GM12874 (cell line): ENCODE measurements around the gene DMGDH.

Experiments
- TF ChIP-seq, protein P1 (sequence below): IDR thresholded peaks from 2 replicates; pipeline ENCODE4 v1.5.1; 2011; ENCODE audit warnings: low read depth, mild to moderate bottlenecking, control low read depth, low read length, moderate library complexity; ENCODE audit not compliant: insufficient read depth

Gene DMGDH

DNA sequence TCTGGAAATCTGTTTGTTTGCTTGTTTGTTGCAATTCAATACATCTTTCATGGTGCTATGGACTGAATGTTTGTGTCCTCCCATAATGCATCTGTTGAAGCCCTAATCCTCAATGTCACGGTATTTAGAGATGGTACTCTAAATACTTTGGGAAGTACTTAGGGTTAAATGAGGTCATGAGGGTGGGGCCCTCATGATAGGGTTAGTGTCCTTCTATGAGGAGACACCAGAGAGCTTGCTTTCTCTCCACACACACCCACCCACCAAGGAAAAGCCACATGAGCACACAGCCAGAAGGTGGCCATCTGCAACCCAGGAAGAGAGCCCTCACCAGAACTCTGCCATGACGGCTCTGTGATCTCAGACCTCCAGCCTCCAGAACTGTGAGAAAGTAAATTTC is 32.7 kb downstream of the DMGDH start:
- TF ChIP-seq, protein P1, sequence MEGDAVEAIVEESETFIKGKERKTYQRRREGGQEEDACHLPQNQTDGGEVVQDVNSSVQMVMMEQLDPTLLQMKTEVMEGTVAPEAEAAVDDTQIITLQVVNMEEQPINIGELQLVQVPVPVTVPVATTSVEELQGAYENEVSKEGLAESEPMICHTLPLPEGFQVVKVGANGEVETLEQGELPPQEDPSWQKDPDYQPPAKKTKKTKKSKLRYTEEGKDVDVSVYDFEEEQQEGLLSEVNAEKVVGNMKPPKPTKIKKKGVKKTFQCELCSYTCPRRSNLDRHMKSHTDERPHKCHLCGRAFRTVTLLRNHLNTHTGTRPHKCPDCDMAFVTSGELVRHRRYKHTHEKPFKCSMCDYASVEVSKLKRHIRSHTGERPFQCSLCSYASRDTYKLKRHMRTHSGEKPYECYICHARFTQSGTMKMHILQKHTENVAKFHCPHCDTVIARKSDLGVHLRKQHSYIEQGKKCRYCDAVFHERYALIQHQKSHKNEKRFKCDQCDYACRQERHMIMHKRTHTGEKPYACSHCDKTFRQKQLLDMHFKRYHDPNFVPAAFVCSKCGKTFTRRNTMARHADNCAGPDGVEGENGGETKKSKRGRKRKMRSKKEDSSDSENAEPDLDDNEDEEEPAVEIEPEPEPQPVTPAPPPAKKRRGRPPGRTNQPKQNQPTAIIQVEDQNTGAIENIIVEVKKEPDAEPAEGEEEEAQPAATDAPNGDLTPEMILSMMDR: no peak

DNA sequence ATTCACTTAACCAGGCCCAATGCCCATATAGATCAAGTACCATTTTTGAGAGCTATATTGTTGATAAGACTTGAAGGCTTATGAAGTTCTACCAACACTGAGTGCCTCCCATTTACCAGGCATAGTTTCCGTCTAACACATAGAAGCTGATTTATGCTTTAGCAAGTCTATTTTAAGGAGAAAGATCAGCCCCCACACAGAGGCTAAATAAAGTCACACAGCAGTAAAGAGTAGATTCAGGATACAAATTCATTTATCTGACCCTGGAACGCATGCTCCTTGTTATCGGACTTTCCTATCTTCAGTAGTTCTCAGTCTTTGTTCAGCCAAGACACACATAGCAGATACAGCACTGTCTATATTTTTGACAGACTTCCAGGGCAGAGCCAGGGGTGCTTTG is 34.2 kb downstream of the DMGDH start:
- TF ChIP-seq, protein P1: no peak

DNA sequence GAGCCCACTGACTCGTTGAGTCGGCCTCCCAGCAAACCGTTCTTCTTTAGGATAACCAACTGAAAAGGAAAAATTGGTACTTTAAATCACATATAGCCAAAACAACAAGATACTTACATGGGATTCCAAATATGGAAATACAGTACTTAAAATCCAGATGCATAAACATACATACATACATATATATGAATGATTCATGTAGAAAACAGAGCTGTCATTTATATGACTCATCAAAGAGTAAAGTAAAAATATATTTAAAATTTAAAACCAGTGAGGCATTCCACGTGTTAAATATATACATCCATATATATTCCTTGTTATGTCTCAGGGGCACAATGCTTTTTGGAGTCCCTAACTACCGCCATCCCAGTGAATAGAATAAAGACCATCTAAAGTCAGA is 36.7 kb downstream of the DMGDH start:
- TF ChIP-seq, protein P1: no peak

DNA sequence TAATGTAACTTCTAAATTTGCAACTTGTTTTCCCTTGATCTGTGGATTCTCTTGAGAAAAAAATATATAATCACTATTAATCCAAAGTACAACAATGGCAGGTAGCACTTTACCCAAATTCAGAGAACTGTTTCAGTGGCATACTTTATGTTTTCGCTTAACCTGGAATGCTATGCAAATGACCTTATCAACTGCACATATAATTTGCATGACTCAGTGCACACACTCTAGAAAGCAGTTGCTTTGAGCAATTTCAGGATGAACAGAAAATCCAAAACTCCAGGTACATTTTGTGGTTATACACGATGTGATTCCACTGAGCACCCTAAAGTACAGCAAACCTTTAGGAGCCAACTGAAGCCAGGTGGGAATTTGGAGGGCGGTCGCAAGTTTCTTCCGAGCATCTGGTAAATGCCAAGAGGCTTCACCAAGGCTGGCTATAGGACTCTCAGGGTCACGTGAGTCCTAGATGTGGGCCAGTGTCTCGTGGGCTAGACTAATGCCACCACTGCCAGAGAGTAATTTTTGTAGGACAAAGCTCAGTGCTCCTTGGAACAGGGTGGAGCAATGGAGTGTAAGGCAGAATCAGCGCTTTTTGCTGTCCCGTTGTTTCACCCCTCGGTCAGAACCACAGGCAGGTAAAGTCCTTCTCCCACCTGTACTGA is 37.3 kb downstream of the DMGDH start:
- TF ChIP-seq, protein P1: no peak

DNA sequence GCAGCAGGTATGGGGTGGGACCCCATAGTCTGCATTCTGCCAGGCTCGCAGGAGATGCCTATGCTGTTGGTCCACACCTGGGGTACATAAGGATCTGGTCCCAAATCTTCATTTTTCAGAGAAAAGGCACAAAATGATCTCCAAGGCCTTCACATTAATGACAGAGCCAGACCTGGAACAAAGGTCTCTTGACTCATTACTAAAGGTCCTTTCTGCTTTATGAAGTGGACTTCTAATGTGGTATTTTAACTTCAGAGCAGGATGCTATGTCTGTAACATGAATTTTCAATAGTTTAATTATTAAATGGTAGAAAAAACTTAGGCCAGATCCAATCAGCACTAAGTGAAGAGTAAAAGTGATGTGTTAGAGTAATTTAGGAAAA is 38.0 kb downstream of the DMGDH start:
- TF ChIP-seq, protein P1: no peak

DNA sequence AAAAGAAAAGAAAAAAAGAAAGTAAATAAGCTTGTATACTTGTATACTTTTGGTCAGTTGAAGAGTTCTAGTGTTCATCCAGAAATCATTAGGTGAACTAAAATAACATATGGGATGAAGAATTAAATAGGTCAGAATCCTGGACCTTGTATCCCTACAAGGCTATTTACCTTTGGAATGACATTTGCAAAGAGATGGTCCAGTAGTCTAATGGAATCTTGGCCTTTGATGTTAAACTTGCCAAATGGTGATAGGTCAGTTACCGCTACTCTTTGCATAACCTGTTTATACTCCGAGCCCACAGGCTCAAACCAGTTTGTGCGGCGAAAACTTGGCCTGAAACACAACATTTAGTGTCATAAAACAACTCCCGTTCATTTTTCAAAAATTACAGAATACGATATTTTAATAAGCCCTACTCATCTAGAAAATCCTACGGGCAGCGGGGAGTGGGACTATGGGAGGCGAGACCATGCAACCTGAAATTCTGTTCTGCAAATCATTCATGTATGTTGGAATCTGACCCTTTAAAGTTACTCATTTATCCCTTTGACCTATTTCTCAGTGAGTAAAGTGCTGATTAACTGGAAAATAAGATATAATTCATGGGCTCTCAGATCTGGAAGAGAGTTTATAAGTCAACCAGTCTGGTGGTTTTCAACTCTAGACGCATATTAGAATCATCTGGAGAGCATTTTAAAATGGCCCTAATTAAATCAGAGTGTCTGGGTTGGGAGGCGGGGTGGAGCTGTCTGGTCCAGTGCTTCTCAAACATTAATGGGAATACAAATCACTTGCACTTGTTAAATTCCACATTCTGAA is 38.6 kb downstream of the DMGDH start:
- TF ChIP-seq, protein P1: no peak

DNA sequence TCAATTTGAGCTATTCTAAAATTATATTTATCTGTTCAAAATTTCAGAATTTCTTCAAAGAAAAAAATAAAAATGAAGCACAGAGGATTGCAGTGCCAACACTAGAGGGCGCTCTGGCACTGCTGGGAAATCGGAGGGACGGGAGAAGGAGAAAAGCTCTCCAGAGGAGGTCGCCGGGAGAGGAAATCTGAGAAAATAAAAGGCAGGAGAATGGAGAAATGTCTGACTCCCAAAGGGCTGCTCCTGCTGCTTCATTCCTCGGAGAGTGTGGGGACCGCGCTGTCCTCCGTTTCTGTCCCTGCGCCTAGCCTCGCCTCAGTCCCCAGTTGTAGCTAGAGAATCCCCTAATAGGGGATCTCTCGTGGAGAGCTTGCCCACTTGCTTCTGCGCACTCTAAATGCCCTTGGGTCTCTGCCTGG is 44.4 kb downstream of the DMGDH start:
- TF ChIP-seq, protein P1: peak; percentile 84
